Stomach (tissue), 9 donors: ENCODE results near the gene REXO1. TPM values are rescaled to one million over a fixed set of nuclear protein-coding genes. Genes with fewer than 3 reads are reported as not detected.
"Not testable (repeated sequence)": the region's sequence is repeated elsewhere in the genome, so short reads cannot be mapped to it uniquely, and the experiment has no call there.

Experiments used
- DNase-seq, 2 donors: peaks; one replicate each; pipeline versions ENCODE4 v3.0.0 to v3.0.0-alpha.2; 2013 to 2019
- H3K27ac ChIP-seq, 5 donors: fragments of 200-600 bp in 4 of 5; sonication (generic) in 4 of 5; one replicate each; pipeline ENCODE4 v1.5.1; 2013 to 2019; ENCODE audit warnings: mild to moderate bottlenecking in 1 of 5, moderate library complexity in 1 of 5
- H3K27me3 ChIP-seq, 3 donors: fragments of 200-600 bp; sonication (generic); one replicate each; pipeline ENCODE4 v1.5.1; 2017 to 2019; ENCODE audit warnings: mixed run types in 1 of 3
- H3K36me3 ChIP-seq, 4 donors: fragments of 200-600 bp; sonication (generic); 1 replicate in 3 of 4; 2 replicates in 1 of 4; pipeline ENCODE4 v1.5.1; 2016 to 2019
- H3K4me1 ChIP-seq, 4 donors: fragments of 200-600 bp; sonication (generic); one replicate each; pipeline ENCODE4 v1.5.1; 2016 to 2019
- H3K4me3 ChIP-seq, 4 donors: fragments of 200-600 bp; sonication (generic) in 3 of 4; one replicate each; pipeline ENCODE4 v1.5.1; 2016 to 2019; ENCODE audit warnings: mild to moderate bottlenecking in 1 of 4
- H3K9me3 ChIP-seq, 4 donors: fragments of 200-600 bp; sonication (generic); one replicate each; pipeline ENCODE4 v1.5.1; 2016 to 2019
- CTCF ChIP-seq, 7 experiments: fragments of 450-650 bp in 4 of 7; fragments of 200-600 bp in 3 of 7; sonication (generic) in 3 of 7; IDR thresholded peaks; one replicate each; pipeline ENCODE4 v1.5.1; 2016 to 2019; ENCODE audit warnings: antibody characterized with exemption in 7 of 7, control low read depth in 2 of 7, mild to moderate bottlenecking in 1 of 7
- EP300 ChIP-seq: sonication (generic); formaldehyde crosslinking; IDR thresholded peaks from one replicate; pipeline ENCODE4 v1.6.1; 2017; ENCODE audit warnings: antibody characterized with exemption
- POLR2A ChIP-seq, 4 donors: fragments of 450-650 bp; IDR thresholded peaks; one replicate each; pipeline ENCODE4 v1.6.1; 2016; ENCODE audit warnings: antibody characterized with exemption in 4 of 4, control low read depth in 2 of 4, mild to moderate bottlenecking in 1 of 4, moderate library complexity in 1 of 4
- POLR2AphosphoS5 ChIP-seq, 3 donors: sonication (generic); formaldehyde crosslinking; IDR thresholded peaks; one replicate each; pipeline ENCODE4 v1.6.1; 2016; ENCODE audit warnings: antibody characterized with exemption in 3 of 3
- WGBS, 5 donors: extraction: QIAGEN DNeasy Blood & Tissue Kit in 3 of 5; methylation state at CpG; one replicate each; pipeline versions ENCODE4 v1.1.5 to v1.1.7; 2013 to 2018; 5-methylcytosine and 5-hydroxymethylcytosine counted together
- intact Hi-C: fragments of 100-400 bp; cut with DNase I; formaldehyde crosslinking; loops from one replicate; pipeline ENCODE4 v1.15.1; 2023; ENCODE audit warnings: low total_unique reads
- polyA plus RNA-seq, 3 donors: library from polyadenylated mRNA; stranded (reverse); fragments of 200-250 nt; gene quantifications; one replicate each; pipeline ENCODE4 v1.2.3, GENCODE V29; 2013
- total RNA-seq, 5 donors: library from RNA; depleted of rRNA; stranded (reverse); fragments of >200 nt; gene quantifications; one replicate each; pipeline versions ENCODE4 v1.1.0 to v1.2.3, GENCODE V29; 2014 to 2016
- donor health status: healthy with polysubstance abuse.
- donor health status: Bipolar disorder and iron deficiency.
- donor health status: healthy.

REXO1 gene
- total and polyA plus RNA-seq, 8 donors: 10.1 to 164 (median 15.6) TPM

- Histone ChIP-seq H3K4me3 (peak overlapping the region in 1 of 4 donors; percentile 80), H3K27ac (peak overlapping the region in 3 of 5 donors; percentile 11 to 91 (median 14)), H3K36me3 (peaks cover 0 to 23% (median 16%) of the 10 kb centered on the region in 4 donors), H3K27me3 (no peaks in the 10 kb centered on the region), H3K4me1 (peaks cover 46 to 65% (median 60%) of the 10 kb centered on the region in 4 donors), H3K9me3 (no peaks in the 10 kb centered on the region)
- intact Hi-C loops: no loop called here
- 79 to 94% (median 87%) methylated on average over 7 to 33 of the region's 35 CpGs for WGBS, 5 donors
- DNase-seq: no peak
- TF ChIP-seq EP300: no peak
- TF ChIP-seq CTCF (IDR thresholded peaks at IDR 0.05): no peak
- TF ChIP-seq POLR2A (IDR thresholded peaks at IDR 0.05): no peak
- no peak for TF ChIP-seq POLR2AphosphoS5 (IDR thresholded peaks at IDR 0.05)
Measured at GRCh38 chr19:1880611-1881392, 32.5 kb upstream of the REXO1 start.

- H3K4me3 ChIP-seq, H3K27me3 ChIP-seq, intact Hi-C loops, H3K27ac ChIP-seq, DNase-seq, H3K9me3 ChIP-seq: not testable (repeated sequence)
- peaks cover 0 to 23% (median 16%) of the 10 kb centered on the region in 4 donors for H3K36me3 ChIP-seq
- WGBS, 5 donors: 81 to 91% (median 86%) methylated on average over 4 to 16 of the region's 17 CpGs
- H3K4me1 ChIP-seq: peaks cover 47 to 66% (median 64%) of the 10 kb centered on the region in 4 donors
Measured at GRCh38 chr19:1879982-1880381, 31.7 kb upstream of the REXO1 start.

GRCh38 chr19:1878583-1878982 is 30.3 kb upstream of the REXO1 start:
- intact Hi-C loops, H3K27ac ChIP-seq, DNase-seq, H3K27me3 ChIP-seq, H3K9me3 ChIP-seq, H3K4me3 ChIP-seq: not testable (repeated sequence)
- peaks cover 49 to 68% (median 64%) of the 10 kb centered on the region in 4 donors for H3K4me1 ChIP-seq
- WGBS, 5 donors: 66 to 89% (median 79%) methylated on average over 3 to 8 of the region's 8 CpGs
- peaks cover 0 to 23% (median 16%) of the 10 kb centered on the region in 4 donors for H3K36me3 ChIP-seq

GRCh38 chr19:1877280-1877660 is 29.0 kb upstream of the REXO1 start:
- intact Hi-C loops, H3K9me3 ChIP-seq, H3K27me3 ChIP-seq, DNase-seq: not testable (repeated sequence)
- Histone ChIP-seq H3K4me1 (peaks cover 49 to 68% (median 64%) of the 10 kb centered on the region in 4 donors), H3K27ac (peak overlapping the region in 3 of 5 donors; percentile 95 to 97 (median 96)), H3K4me3 (peak overlapping the region in 2 of 4 donors; percentile 82 to 97), H3K36me3 (peaks cover 0 to 30% (median 17%) of the 10 kb centered on the region in 4 donors)
- WGBS, 5 donors: 26 to 41% (median 37%) methylated on average over 5 to 37 of the region's 47 CpGs; no CpG with 5 or more reads in 1 of the 5 donors

GRCh38 chr19:1876496-1877279 is 28.4 kb upstream of the REXO1 start:
- H3K27me3 ChIP-seq, H3K9me3 ChIP-seq, DNase-seq, intact Hi-C loops: not testable (repeated sequence)
- Histone ChIP-seq H3K36me3 (peaks cover 0 to 36% (median 21%) of the 10 kb centered on the region in 4 donors), H3K4me1 (peaks cover 49 to 68% (median 64%) of the 10 kb centered on the region in 4 donors), H3K4me3 (peak overlapping the region; percentile 82 to 97 (median 89)), H3K27ac (peak overlapping the region; percentile 95 to 98 (median 96))
- 15 to 27% (median 25%) methylated on average over 23 to 44 of the region's 53 CpGs for WGBS, 5 donors

GRCh38 chr19:1875646-1876495 is 27.6 kb upstream of the REXO1 start:
- TF ChIP-seq POLR2AphosphoS5 (IDR thresholded peaks at IDR 0.05) (peak; percentile 97 to 100 (median 98)), CTCF (IDR thresholded peaks at IDR 0.05) (no peak), POLR2A (IDR thresholded peaks at IDR 0.05) (peak in 1 of 4 donors; percentile 67)
- intact Hi-C loops: no loop called here
- Histone ChIP-seq H3K27ac (peak overlapping the region; percentile 95 to 98 (median 96)), H3K4me3 (peak overlapping the region; percentile 82 to 97 (median 89)), H3K4me1 (peaks cover 54 to 68% (median 64%) of the 10 kb centered on the region in 4 donors), H3K9me3 (no peaks in the 10 kb centered on the region), H3K36me3 (peaks cover 0 to 43% (median 24%) of the 10 kb centered on the region in 4 donors), H3K27me3 (no peaks in the 10 kb centered on the region)
- 0 to 1% (median 1%) methylated on average over 28 to 87 of the region's 87 CpGs for WGBS, 5 donors
- peak; percentile 94 to 98 for DNase-seq

GRCh38 chr19:1875265-1875645 is 27.0 kb upstream of the REXO1 start:
- Histone ChIP-seq H3K4me3 (peak overlapping the region; percentile 82 to 97 (median 89)), H3K4me1 (peaks cover 52 to 68% (median 64%) of the 10 kb centered on the region in 4 donors), H3K36me3 (peaks cover 0 to 38% (median 22%) of the 10 kb centered on the region in 4 donors), H3K27ac (peak overlapping the region; percentile 95 to 98 (median 96))
- 1 to 2% (median 2%) methylated on average over 9 to 11 of the region's 11 CpGs for WGBS, 5 donors
- DNase-seq, H3K27me3 ChIP-seq, H3K9me3 ChIP-seq, intact Hi-C loops: not testable (repeated sequence)
